Bronchial epithelial cell (primary cell): ENCODE results near the gene SARDH. TPM values are rescaled to one million over a fixed set of nuclear protein-coding genes. Genes with fewer than 3 reads are reported as not detected.
"Not testable (repeated sequence)": the region's sequence is repeated elsewhere in the genome, so short reads cannot be mapped to it uniquely, and the experiment has no call there.

ENCODE experiments used
- DNase-seq: peaks from one replicate; pipeline ENCODE4 v3.0.0-alpha.2; 2010; ENCODE audit warnings: low read depth
- FAIRE-seq: peaks from 2 replicates; lab custom pipeline; 2011; peaks lifted over from hg19 to GRCh38; lab: Jason Lieb, UNC
- H3K27me3 ChIP-seq: 2 replicates; pipeline ENCODE4 v1.5.1; 2011; ENCODE audit warnings: low read length; ENCODE audit not compliant: control insufficient read depth, insufficient read depth
- H3K36me3 ChIP-seq: 2 replicates; pipeline ENCODE4 v1.5.1; 2011; ENCODE audit warnings: low read length; ENCODE audit not compliant: control insufficient read depth, insufficient read depth
- H3K4me3 ChIP-seq: 2 replicates; pipeline ENCODE4 v1.5.1; 2011; ENCODE audit warnings: mild to moderate bottlenecking, low read depth, low read length, control low read depth
- total RNA-seq: library from RNA; depleted of rRNA; stranded (reverse); fragments of >200 nt; gene quantifications from 2 replicates; pipeline ENCODE4 v1.2.1, GENCODE V29; 2014
- TF ChIP-seq, protein P1 (sequence below): IDR thresholded peaks from 2 replicates; pipeline ENCODE4 v1.5.1; 2011; ENCODE audit warnings: mild to moderate bottlenecking, moderate library complexity, low read length, control low read depth, inconsistent platforms; ENCODE audit not compliant: insufficient read depth, severe bottlenecking

SARDH gene
- total RNA-seq, 1 donor from 2014 or later = under 0.01 TPM

DNA sequence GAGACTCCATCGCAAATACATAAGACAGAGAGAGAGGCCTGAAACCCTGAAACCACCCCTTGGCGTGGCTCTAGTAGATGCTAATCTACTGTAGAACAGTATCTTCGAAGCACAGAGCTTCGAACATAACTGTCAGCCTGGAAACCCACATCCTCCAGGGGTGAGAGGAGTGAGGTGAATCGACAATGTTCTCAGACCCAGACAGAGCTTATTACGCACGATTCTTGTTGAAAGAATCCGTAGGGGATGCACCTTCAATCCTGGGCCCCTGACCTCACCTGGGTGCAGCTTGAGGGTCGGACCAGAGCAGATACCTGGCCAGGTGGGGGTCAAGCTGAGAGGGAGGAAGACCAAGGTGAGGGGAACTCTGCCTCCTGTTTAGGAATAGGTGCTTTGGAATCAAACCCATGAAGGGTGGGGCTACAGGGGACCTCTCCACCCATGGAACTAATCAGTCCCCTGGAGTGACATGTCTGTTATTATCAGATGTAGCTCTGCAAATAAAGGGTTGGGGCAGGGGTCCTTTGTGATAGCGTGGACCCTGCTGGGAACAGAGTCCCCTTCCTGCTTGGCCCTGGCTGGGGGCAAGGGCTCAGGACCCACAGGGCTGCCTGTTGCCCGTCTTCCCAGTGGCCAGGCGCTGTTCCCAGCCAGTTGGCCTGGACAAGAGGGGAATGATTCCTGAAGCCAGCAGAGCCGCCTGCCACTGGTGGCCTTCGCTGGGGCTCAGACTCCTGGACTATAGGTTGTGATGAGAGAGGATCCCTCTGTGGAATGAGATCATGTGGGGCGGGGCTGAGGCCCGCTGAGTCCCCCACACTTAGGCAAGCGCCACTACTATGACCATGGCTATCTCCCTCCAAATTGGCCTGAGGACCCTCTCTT is 60.8 kb downstream of the SARDH start:
- TF ChIP-seq, protein P1, sequence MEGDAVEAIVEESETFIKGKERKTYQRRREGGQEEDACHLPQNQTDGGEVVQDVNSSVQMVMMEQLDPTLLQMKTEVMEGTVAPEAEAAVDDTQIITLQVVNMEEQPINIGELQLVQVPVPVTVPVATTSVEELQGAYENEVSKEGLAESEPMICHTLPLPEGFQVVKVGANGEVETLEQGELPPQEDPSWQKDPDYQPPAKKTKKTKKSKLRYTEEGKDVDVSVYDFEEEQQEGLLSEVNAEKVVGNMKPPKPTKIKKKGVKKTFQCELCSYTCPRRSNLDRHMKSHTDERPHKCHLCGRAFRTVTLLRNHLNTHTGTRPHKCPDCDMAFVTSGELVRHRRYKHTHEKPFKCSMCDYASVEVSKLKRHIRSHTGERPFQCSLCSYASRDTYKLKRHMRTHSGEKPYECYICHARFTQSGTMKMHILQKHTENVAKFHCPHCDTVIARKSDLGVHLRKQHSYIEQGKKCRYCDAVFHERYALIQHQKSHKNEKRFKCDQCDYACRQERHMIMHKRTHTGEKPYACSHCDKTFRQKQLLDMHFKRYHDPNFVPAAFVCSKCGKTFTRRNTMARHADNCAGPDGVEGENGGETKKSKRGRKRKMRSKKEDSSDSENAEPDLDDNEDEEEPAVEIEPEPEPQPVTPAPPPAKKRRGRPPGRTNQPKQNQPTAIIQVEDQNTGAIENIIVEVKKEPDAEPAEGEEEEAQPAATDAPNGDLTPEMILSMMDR = no peak
- Histone ChIP-seq H3K36me3 (no peaks in the 10 kb centered on the region), H3K27me3 (no peaks in the 10 kb centered on the region), H3K4me3 (no peak overlapping the region)
- no peak for DNase-seq
- no peak for FAIRE-seq

DNA sequence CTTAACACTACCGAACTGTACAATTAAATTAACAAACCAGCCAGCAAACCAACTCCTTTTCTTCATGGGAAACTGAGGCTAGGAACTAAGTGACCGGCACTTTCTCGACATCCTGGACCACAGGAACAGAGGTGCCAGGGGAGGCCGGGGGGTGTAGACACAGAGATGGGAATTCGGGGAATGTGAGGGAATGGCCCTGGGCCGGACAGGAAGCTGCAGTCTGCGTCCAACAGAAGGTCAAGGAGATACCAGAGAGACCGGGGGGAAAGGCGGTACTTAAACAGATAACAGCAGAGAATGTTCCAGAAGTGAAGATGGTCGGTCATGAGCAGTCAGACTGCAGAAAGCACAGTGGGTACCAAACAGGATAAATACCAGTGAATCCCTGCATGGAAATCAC is 61.7 kb downstream of the SARDH start:
- TF ChIP-seq, protein P1 = no peak
- Histone ChIP-seq H3K4me3 (no peak overlapping the region), H3K36me3 (no peaks in the 10 kb centered on the region), H3K27me3 (no peaks in the 10 kb centered on the region)
- FAIRE-seq (no peak), DNase-seq (no peak)

DNA sequence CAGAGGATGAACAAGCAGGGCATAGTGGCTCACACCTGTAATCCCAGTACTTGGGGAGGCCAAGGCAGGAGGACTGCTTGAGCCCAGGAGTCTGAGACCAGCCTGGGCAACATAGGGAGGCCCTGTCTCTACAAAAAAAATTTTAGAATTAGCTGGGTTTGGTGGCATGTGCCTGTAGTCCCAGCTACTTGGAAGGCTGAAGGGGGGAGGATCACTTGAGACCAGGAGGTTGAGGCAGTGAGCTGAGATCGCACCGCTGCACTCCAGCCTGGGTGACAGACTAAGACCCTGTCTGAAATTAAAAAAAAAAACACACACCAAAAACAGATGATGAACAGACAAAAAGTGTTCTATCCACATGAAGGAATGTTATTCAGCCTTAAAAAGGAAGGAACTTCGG is 62.4 kb downstream of the SARDH start:
- not testable (repeated sequence) for H3K27me3 ChIP-seq, H3K4me3 ChIP-seq, H3K36me3 ChIP-seq, DNase-seq, FAIRE-seq

DNA sequence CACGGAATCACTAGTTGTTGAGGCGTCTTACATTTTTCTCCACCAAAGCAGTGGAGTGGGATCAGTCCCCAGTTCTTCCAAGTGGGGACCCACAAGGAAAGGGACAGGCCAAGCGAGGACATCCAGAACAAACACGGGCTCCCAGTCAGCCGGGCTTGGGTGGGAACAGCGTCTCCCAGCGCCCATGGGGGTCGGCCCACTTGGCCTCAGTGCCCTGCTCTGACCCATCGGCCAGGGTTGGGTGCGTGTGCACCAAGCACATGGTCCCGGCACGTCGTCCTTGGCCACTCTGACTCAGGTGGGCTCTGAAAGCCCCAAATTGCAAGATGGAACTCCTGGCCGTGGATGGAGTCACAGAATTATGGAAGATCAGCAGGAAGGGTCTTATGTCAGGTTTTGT is 64.1 kb downstream of the SARDH start:
- DNase-seq = no peak
- no peak overlapping the region for H3K4me3 ChIP-seq
- no peaks in the 10 kb centered on the region for H3K27me3 ChIP-seq
- FAIRE-seq = no peak
- H3K36me3 ChIP-seq = no peaks in the 10 kb centered on the region
- TF ChIP-seq, protein P1 = no peak

DNA sequence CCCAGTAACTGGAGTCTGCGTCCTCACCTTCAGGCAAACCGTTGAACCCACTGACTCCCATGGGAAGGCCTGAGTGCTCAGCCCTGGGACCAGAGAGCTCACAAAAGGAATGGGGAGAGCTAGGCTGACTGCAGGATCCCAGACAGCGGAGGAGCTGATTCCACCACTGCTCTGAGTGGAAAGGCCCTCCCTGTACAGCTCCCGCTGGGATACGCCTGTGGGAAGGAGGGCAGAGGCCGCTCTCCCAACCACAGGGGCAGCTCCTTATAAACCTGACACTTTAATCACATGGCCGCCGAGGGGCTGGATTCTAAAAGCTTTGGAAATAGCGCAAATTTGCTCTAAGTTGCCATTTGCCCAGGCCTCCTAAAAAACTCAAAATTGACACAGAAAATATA is 64.9 kb downstream of the SARDH start:
- no peaks in the 10 kb centered on the region for H3K27me3 ChIP-seq
- DNase-seq (no peak), FAIRE-seq (no peak)
- TF ChIP-seq, protein P1 = no peak
- H3K4me3 ChIP-seq = no peak overlapping the region
- no peaks in the 10 kb centered on the region for H3K36me3 ChIP-seq

DNA sequence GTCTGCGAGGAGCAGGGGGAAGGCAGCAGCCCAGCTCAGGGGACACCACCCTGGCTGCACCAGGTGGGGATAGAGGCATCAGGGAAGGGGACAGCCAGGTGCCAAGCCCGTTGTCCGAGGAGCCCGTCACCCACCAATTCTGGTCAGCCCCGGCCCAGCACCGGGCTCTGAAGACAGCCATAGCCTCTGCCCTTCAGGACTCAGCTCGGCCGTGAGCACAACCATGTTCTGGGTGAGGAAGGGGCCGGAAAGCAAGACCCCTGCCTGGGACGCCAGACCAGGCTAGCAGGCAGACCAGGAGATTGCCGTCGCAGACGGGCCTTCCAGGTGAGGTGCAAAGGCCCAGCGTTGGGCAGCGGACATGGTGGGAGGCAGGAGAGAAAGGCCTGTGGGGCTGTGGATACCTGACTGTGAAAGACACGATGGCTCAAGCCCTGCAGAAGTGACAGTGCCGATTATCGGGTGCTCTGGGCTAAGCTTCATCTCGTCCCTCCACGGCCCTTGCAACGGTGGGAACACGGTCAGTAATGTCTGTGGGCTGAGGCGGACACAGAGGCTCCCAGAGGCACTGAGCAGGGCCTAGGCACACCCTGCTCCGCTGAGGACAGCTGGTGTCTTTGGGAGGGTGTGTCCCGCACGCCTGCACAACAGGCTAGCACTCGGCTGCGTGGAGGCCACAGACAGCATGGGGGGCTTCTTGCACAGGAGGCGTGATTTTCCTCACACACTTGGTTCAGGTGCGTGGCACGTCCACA is 65.5 kb downstream of the SARDH start:
- no peaks in the 10 kb centered on the region for H3K36me3 ChIP-seq
- no peak for DNase-seq
- H3K4me3 ChIP-seq = no peak overlapping the region
- H3K27me3 ChIP-seq = no peaks in the 10 kb centered on the region
- no peak for FAIRE-seq
- TF ChIP-seq, protein P1 = no peak
